Uterus (tissue), 2 donors: Measurements from ENCODE around the gene GOLGA8O.
"Not testable (repeated sequence)": the region's sequence is repeated elsewhere in the genome, so short reads cannot be mapped to it uniquely, and the experiment has no call there.

Source experiments
- CTCF ChIP-seq, 4 experiments: fragments of 200-600 bp in 2 of 4; fragments of 450-650 bp in 2 of 4; sonication (generic) in 2 of 4; IDR thresholded peaks; one replicate each; pipeline ENCODE4 v1.5.1; 2016 to 2019; ENCODE audit warnings: antibody characterized with exemption in 4 of 4, mild to moderate bottlenecking in 2 of 4, moderate library complexity in 1 of 4
- POLR2A ChIP-seq, 2 donors: fragments of 450-650 bp; IDR thresholded peaks; one replicate each; pipeline ENCODE4 v1.6.1; 2016; ENCODE audit warnings: antibody characterized with exemption in 2 of 2, mild to moderate bottlenecking in 1 of 2, moderate library complexity in 1 of 2

GRCh38 chr15:32492768-32493167 is 37.3 kb upstream of the GOLGA8O start:
- TF ChIP-seq CTCF, POLR2A (IDR thresholded peaks at IDR 0.05): not testable (repeated sequence)
